ENCODE results near the gene RASGEF1C. TPM values are rescaled to one million over a fixed set of nuclear protein-coding genes. Genes with fewer than 3 reads are reported as not detected.

RASGEF1C gene
- total RNA-seq, 2 experiments from 2014 or later: not detected

Other genes with a start within 250 kb of the RASGEF1C start
- 10 to 100 TPM; 15.3 to 15.7 TPM for gene RNF130, start 137.5 kb downstream of the RASGEF1C start, total RNA-seq
- 10 to 100 TPM; 43.4 to 46.3 TPM for gene MAPK9, start 82.9 kb upstream of the RASGEF1C start, total RNA-seq
- under 1 TPM; 0.27 to 0.42 TPM for gene GFPT2, start 144.1 kb upstream of the RASGEF1C start, total RNA-seq

Measured in activated CD8-positive, alpha-beta memory T cell treated with anti-CD3 and anti-CD28 coated beads for 36 hours (primary cell).